GM18907 (cell line): ENCODE data around the gene SAPCD1.

Source experiments
- ATAC-seq: cut with Tn5 transposase; IDR thresholded peaks from one replicate; pipeline ENCODE4 v1.9.1; 2021; ENCODE audit warnings: mild to moderate bottlenecking, moderate library complexity; ENCODE audit not compliant: unreplicated experiment

SAPCD1 gene

GRCh38 chr6:31749301-31750036 lies 13.0 kb upstream of the SAPCD1 start:
- ATAC-seq, result no peak

DNA sequence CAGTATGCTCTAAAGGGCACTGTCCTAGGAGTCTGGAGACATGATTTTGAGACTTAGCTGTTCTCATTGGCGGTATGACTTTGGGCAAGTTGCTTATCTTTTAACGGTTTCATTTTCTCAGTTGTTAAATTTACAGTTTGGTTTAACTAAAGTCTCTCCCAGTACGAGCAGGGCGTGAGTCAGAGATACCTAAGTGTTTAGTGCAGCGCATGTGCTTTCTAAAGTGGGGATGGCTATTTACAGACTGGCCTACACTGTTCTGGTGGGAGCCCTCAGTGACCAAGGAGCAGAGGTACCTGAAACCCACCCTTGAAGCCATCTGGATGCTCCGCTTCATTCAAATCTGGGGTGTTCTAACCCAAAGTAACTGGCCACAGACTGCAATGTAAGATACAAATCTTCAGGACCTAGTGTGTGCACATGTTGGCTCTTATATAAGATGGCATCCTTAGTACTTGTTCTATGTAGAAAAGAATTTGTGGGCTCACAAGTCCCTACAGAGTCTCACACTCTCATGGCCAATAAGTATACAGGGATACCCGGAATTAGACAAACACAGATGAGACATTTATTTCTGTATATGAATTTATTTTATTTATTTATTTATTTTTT lies 11.9 kb upstream of the SAPCD1 start:
- no peak for ATAC-seq

GRCh38 chr6:31752739-31753319 lies 9.6 kb upstream of the SAPCD1 start:
- no peak for ATAC-seq

- ATAC-seq, result no peak
Observed at GRCh38 chr6:31758281-31758680, 4.2 kb upstream of the SAPCD1 start.

DNA sequence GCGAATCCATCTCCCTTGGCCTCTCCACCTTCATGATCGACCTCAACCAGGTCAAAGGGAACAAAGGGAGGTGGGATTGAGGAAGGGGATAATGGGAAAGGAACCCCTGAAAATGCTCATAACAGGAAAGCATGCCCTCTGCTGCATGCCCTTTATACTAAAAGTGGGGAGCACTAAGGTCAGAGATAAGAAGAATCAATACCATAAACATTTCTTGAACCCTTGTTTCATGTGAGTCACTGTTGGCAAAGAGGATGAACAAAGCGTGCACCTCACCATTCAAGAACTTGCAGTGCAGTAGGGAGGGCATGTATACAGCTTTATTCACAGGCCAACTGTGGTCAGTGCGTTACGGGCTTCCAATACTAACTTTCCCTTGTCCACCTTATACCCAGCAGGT lies 1.7 kb upstream of the SAPCD1 start:
- no peak for ATAC-seq

GRCh38 chr6:31761343-31761742 lies 1.1 kb upstream of the SAPCD1 start:
- no peak for ATAC-seq

DNA sequence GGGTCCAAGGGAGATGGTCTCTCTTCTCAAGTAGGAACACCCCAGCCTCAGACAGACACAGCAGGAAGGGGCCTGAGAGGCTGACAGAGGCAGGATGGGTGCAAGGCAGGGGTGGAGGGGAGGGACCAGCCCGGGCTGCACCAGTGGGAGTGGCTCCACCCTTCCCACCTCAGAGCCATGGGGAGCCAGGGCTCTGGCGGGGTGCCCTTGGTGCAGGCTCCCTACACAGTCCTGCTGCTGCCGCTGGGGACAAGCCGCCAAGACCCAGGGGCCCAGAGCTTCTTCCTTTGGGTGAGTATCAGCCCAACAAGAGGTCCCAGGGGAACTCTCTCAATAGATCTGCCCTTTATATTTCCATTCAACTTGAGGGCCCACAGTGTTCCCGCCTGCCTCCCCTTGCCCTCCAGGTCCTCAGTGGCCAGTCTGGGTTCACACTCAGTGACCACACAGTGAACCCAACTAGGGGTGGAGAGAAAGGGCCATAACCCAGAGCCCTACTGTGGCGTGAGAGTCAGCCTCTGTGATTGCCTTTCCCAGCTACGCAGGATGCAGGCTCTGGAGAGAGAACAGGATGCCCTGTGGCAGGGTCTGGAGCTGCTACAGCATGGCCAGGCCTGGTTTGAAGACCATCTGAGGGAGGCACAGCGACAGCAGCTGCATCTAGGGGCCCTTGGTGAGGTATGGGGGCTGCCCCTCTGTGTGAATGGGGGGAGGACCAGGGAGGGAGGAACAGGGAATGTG lies 592 bp downstream of the SAPCD1 start:
- no peak for ATAC-seq

DNA sequence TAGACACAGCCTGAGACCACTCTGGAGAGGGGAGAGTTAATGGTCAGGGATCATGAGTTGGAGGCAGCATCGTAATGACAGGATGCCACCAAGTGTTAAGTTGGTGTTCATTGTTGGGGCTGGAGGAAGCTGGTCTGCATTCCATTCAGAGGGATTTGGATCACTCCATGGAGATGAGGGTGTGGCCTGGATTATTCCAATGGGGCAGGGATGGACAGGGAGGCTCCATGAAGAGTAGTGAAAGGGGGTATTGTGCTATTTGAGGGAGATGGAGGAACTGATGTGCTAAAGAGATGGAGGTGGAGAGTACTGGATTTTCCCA lies 1.1 kb downstream of the SAPCD1 start:
- no peak for ATAC-seq

DNA sequence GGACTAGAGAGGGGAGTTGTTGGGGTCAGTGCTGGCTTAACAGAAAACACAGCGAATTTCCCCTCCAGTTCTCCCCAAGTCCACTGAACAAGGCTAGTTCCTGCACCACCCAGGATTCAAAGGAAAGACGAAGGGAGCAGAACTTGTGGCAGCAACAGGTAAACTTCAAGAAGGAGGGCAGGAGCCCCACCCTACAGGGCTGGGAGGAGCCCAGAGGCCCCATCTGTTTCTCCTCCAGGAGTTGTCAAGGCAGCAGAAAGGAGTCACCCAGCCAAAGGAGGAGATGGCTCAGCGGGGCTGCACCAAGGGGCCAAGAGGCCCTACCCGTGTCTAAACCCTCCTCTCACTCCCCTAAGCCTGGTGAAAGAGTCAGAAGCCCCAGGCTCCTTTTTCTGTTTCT lies 1.7 kb downstream of the SAPCD1 start:
- no peak for ATAC-seq

DNA sequence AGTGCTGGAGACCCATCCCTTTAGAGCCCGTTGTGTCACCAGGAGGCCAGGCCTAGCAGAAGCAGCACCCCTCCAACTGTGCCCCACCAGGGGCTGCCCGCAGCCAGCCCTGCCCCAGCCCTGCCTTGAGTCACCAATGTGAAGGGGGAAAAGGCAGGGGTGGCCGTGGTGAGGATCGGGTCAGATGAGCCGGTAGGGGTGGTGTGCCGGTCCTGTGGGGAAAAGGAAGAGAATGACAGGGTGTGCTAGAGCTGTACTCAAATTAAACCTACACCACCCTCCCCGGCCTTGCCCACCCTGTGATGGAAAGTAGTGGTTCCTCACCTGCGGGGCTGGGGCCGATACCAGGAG lies 3.1 kb downstream of the SAPCD1 start:
- no peak for ATAC-seq

GRCh38 chr6:31765910-31766794 lies 3.7 kb downstream of the SAPCD1 start:
- no peak for ATAC-seq

- no peak for ATAC-seq
Observed at GRCh38 chr6:31767096-31767645, 4.7 kb downstream of the SAPCD1 start.

DNA sequence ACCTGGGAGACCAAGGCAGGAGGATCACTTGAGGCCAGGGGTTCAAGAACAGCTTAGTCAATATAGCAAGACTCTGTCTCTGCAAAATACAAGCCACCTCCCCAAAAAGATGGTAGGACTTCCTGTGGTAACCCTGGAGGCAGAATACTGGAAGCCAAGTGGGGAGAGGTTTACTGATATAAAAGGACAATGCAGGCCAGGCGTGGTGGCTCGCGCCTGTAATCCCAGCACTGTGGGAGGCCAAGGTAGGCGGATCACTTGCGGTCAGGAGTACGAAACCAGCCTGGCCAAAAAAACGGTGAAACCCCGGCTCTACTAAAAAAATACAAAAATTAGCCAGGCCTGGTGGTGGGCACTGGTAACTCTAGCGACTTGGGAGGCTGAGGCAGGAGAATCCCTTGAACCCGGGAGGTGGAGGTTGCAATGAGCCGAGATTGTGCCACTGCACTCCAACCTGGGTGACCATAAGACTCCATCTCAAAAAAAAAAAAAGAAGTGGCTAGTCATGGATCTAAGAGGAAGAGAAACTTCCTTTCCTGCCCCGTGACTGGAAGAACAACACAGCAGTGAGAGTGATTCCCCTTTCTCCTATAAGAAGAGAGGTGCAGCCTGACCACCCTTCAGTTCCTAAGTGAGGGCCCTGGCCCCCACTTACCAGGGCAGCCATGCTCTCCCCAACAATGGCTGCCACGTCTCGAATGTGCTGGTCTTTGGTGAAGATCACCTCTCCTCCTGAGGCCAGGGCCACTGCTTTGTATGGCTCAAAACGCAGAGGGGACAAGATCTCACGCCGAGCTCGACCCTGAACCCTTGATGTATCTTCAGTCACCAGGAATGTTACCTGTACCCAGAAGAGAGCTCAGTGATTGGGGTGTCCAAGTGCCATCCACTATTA lies 6.2 kb downstream of the SAPCD1 start:
- ATAC-seq, result no peak

DNA sequence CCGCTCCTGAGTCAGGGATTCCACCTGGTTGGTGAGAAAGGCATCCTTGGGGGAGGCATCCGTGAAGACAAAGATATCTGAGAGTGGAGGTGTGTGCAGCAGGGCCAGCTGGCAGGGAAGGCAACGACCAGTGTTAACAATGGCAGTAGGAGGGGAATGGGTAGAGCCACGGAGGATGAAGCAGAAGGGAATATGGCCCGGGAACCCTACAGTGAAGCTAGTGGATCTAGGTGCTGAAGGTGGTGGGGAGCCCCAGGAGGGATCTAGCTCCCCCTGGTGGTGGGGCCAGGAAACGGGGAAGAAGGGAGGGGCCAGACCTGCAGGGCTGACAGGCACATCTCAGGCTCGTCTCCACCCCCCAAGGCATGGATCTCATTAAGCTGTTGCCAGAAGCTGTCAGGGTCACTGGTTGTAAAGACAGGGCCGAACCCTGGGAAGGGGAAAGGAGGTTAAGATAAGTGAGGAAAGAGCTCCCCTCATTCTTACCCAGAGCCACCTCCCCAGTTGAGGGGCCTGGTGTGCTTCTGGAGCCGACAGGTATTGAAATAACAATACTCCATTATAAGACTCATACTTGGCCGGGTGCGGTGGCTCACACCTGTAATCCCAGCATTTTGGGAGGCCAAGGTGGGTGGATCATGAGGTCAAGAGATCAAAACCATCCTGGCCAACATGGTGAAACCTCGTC lies 7.4 kb downstream of the SAPCD1 start:
- no peak for ATAC-seq

DNA sequence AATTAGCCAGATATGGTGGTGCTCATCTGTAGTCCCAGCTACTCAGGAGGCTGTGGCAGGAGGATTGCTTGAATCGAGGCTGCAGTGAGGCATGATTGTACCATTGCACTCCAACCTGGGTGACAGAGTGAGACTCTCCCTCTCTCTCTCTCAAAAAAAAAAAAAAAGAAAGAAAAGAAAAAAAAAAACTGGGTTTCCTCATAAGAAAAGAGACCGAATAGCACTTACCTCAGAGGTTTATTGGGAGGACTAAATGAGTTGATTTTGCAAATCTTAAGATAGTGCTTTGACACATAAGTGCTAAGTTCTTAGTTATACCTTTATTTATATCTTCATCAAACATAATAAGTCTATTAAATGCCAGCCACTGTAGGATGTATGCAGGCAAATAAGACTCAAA lies 8.4 kb downstream of the SAPCD1 start:
- no peak for ATAC-seq

DNA sequence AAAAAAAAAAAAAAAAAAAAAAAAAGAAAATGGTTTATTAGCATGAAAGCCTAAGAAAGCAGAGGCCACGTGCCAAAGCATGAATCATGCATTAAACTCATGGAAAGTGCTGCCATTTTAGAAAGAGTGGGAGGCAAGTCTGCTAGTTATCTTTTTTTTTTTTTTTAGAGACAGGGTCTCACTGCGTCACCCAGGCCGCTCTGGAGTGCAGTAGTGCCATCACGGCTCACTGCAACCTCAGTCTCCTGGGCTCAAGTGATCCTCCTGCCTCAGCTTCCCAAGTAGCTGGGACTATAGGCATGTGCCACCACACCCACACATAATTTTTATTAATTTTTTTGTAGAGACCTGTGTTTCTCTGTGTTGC lies 9.5 kb downstream of the SAPCD1 start:
- ATAC-seq, result no peak

DNA sequence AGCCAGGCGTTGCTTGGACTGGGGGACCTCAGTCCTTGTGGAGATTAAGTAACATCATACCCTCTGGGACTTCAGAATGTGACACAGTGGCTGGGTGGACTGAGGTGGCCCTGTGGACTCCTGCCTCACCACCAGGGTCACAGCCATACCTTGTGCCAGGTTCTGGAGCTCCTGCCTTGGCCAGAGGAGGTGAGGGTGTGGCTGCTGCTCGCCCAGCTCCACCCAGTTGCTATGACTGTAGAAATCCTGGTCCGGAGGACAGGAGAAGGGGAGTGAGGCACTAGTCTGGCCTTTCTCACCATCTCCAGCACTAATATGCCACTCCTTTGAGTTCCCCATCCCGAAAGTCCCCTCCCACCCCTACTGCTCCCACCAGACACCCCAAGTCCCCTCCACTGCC lies 12.7 kb downstream of the SAPCD1 start:
- ATAC-seq, result no peak

GRCh38 chr6:31775633-31776484 lies 13.4 kb downstream of the SAPCD1 start:
- no peak for ATAC-seq
